Calu3 (cell line): ENCODE results near the gene NADK2. TPM values are rescaled to one million over a fixed set of nuclear protein-coding genes. Genes with fewer than 3 reads are reported as not detected.

Experiments used
- BruUV-seq: library from RNA; stranded (reverse); fragments of 400-500 nt; replicated peaks from 2 replicates; lab custom pipeline; 2021; lab: Mats Ljungman, UMichigan
- CTCF ChIA-PET: fragments of 300-600 bp; sonication (Branson Sonifier 250); formaldehyde crosslinking; loops from one replicate; lab custom pipeline; 2022; ENCODE audit warnings: antibody characterized with exemption; lab: Charles Lee
- DNase-seq: peaks from one replicate; pipeline ENCODE4 v3.0.0; 2022
- H3K27ac Mint-ChIP-seq: one replicate; pipeline ENCODE4 v1.8.0; 2022; ENCODE audit warnings: mixed read lengths; ENCODE audit not compliant: unreplicated experiment
- H3K27me3 Mint-ChIP-seq: one replicate; pipeline ENCODE4 v1.8.0; 2022; ENCODE audit warnings: mixed read lengths; ENCODE audit not compliant: unreplicated experiment
- H3K36me3 Mint-ChIP-seq: one replicate; pipeline ENCODE4 v1.8.0; 2022; ENCODE audit warnings: mild to moderate bottlenecking, moderate library complexity, mixed read lengths; ENCODE audit not compliant: insufficient read depth, unreplicated experiment
- H3K4me1 Mint-ChIP-seq: one replicate; pipeline ENCODE4 v1.8.0; 2022; ENCODE audit warnings: mild to moderate bottlenecking, low read depth, mixed read lengths; ENCODE audit not compliant: unreplicated experiment
- H3K4me3 Mint-ChIP-seq: one replicate; pipeline ENCODE4 v1.8.0; 2022; ENCODE audit warnings: mild to moderate bottlenecking, low read depth, moderate library complexity, mixed read lengths; ENCODE audit not compliant: unreplicated experiment
- H3K9me3 Mint-ChIP-seq: one replicate; pipeline ENCODE4 v1.8.0; 2022; ENCODE audit warnings: low read depth, mixed read lengths; ENCODE audit not compliant: unreplicated experiment
- CTCF ChIP-seq: fragments of 200-600 bp; IDR thresholded peaks from one replicate; pipeline ENCODE4 v1.8.0; 2022; ENCODE audit warnings: antibody characterized with exemption; ENCODE audit not compliant: unreplicated experiment
- intact Hi-C: fragments of 100-400 bp; cut with micrococcal nuclease; formaldehyde crosslinking; loops from one replicate; pipeline ENCODE4 v1.10.0; 2022; ENCODE audit not compliant: unreplicated experiment
- total RNA-seq: library from RNA; stranded (reverse); gene quantifications from 2 replicates; pipeline ENCODE4 v1.2.3, GENCODE V29; 2022

NADK2 gene
- total RNA-seq, 1 experiment from 2014 or later, result 18.8 TPM

DNA sequence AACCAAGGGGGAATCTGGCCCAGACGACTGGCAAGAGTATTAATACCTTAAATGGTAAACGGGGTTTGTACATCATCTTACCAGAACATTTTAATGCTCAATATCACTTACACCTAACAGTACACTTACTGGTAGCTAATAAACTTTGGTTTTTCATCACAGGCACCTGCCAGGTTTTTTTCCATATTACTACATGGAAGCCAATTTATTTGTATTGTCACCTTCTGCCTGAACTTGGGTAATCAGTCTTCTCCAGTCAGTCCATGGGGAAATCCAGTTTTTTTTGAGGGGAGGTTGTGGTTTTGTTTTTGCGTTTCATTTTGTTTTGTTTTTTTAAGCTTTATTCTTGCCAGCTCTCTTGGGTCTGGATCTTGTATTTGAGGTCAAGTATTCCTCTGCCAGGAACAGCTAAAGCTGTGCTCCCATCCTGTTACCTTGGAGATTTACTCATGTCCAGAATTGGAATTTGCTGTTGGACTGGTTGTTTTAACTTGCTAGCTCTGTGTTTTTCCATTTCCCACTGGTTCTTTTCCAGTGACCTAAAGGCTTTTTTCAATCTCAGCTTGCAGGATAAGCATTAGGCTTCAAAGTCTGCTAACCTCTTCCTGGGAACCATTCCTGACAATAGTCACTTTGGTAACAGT lies 11.1 kb upstream of the NADK2 start:
- Mint-ChIP-seq H3K27me3 (no peaks in the 10 kb centered on the region), H3K4me1 (no peaks in the 10 kb centered on the region), H3K36me3 (no peaks in the 10 kb centered on the region), H3K27ac (no peak overlapping the region), H3K9me3 (no peaks in the 10 kb centered on the region), H3K4me3 (no peak overlapping the region)
- CTCF ChIA-PET, result no interaction called here
- TF ChIP-seq CTCF, result no peak
- BruUV-seq, result no TSS peak
- DNase-seq, result no peak
- intact Hi-C loops, result no loop called here

DNA sequence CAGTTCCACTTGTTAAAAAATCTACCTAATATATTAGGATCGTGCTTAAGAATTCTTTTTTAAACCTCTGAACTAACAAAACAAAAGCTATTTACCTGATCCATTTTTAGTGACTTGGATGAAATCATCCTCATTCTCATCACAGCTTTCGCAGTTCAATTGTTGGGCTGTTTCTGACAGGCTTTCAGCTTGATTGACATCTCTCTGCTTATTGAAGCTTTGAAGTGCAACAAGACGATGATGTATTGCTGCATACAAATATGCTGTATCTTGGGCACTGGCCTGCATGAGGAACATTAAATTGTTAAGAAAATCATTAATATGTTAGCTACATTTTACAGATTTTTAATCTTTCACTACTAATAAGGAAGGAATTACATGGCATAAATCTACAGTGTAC lies 9.5 kb upstream of the NADK2 start:
- Mint-ChIP-seq H3K9me3 (no peaks in the 10 kb centered on the region), H3K27me3 (no peaks in the 10 kb centered on the region), H3K4me3 (no peak overlapping the region), H3K27ac (no peak overlapping the region), H3K4me1 (no peaks in the 10 kb centered on the region), H3K36me3 (no peaks in the 10 kb centered on the region)
- intact Hi-C loops, result no loop called here
- no peak for DNase-seq
- CTCF ChIA-PET, result no interaction called here
- no TSS peak for BruUV-seq
- TF ChIP-seq CTCF, result no peak

GRCh38 chr5:36250427-36250826 lies 8.7 kb upstream of the NADK2 start:
- DNase-seq, result no peak
- H3K27me3 Mint-ChIP-seq, result no peaks in the 10 kb centered on the region
- no peak for TF ChIP-seq CTCF
- BruUV-seq, result no TSS peak
- H3K27ac Mint-ChIP-seq, result no peak overlapping the region
- no peak overlapping the region for H3K4me3 Mint-ChIP-seq
- H3K9me3 Mint-ChIP-seq, result no peaks in the 10 kb centered on the region
- no peaks in the 10 kb centered on the region for H3K4me1 Mint-ChIP-seq
- intact Hi-C loops, result no loop called here
- CTCF ChIA-PET, result no interaction called here
- H3K36me3 Mint-ChIP-seq, result no peaks in the 10 kb centered on the region

DNA sequence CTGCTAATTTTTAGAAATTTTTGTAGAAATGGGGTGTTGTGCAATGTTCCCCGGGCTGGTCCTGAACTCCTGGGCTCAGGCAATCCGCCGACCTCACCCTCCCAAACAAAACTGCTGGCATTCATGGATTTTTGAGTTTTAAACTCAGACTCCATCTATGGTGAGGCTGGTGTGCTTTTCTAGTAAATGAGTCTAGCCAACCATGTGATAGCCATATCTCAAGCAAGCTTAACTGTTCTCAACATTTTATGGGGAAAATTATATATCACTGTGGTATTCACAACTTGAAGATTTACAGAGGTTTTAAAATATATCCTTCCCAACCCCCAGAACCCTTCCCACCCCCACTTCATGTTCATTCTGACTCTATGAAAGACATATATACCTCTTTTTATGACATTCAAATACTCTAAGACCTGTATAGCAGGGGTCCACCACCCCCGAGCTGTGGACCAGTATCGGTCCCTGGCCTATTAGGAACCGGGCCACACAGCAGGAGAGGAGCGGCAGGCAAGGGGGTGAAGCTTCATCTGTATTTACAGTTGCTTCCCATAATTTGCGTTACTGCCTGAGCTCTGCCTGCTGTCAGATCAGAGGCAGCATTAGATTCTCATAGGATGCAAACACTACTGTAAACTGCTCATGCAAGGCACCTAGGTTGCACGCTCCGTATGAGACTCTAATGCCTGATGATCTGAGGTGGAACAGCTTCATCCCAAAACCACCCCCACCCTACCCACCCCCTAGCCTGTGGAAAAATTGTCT lies 4.5 kb upstream of the NADK2 start:
- intact Hi-C loops, result no loop called here
- Mint-ChIP-seq H3K4me1 (peaks cover 16% of the 10 kb centered on the region), H3K4me3 (no peak overlapping the region), H3K27ac (no peak overlapping the region), H3K36me3 (peaks cover 18% of the 10 kb centered on the region), H3K9me3 (no peaks in the 10 kb centered on the region), H3K27me3 (no peaks in the 10 kb centered on the region)
- BruUV-seq, result no TSS peak
- no peak for TF ChIP-seq CTCF
- DNase-seq, result no peak
- CTCF ChIA-PET, result no interaction called here
